ENCODE measurements around the gene RPL9.
"Not testable (repeated sequence)": the region's sequence is repeated elsewhere in the genome, so short reads cannot be mapped to it uniquely, and the experiment has no call there.

Gene RPL9

GRCh38 chr4:39458505-39459300 is at the start of gene RPL9, which contains the start of gene LIAS:
RPL9 (minus strand) TSS chr4:39458922; CDS start chr4:39458439, 483 bp downstream.
LIAS (plus strand) TSS chr4:39459056; CDS start chr4:39459118, 62 bp downstream.
- DNase-seq (ENCODE audit: low spot score), result peak; percentile 98

- no peak for DNase-seq (ENCODE audit: low spot score)
Observed at GRCh38 chr4:39505581-39505980, 46.9 kb upstream of the RPL9 start.

- DNase-seq (ENCODE audit: low spot score), result no peak
Observed at GRCh38 chr4:39504538-39504937, 45.8 kb upstream of the RPL9 start.

- not testable (repeated sequence) for DNase-seq (ENCODE audit: low spot score)
Observed at GRCh38 chr4:39502664-39503035, 43.9 kb upstream of the RPL9 start.

GRCh38 chr4:39502019-39502663 is 43.4 kb upstream of the RPL9 start:
- peak; percentile 79 for DNase-seq (ENCODE audit: low spot score)

- DNase-seq (ENCODE audit: low spot score), result no peak
Observed at GRCh38 chr4:39498727-39499020, 40.0 kb upstream of the RPL9 start.

- no peak for DNase-seq (ENCODE audit: low spot score)
Observed at GRCh38 chr4:39497909-39498726, 39.4 kb upstream of the RPL9 start.

- no peak for DNase-seq (ENCODE audit: low spot score)
Observed at GRCh38 chr4:39495446-39496213, 36.9 kb upstream of the RPL9 start.

- DNase-seq (ENCODE audit: low spot score), result no peak
Observed at GRCh38 chr4:39494354-39494753, 35.6 kb upstream of the RPL9 start.

GRCh38 chr4:39490322-39490721 is 31.6 kb upstream of the RPL9 start:
- DNase-seq (ENCODE audit: low spot score), result no peak

- no peak for DNase-seq (ENCODE audit: low spot score)
Observed at GRCh38 chr4:39486221-39486804, 27.6 kb upstream of the RPL9 start.

- DNase-seq (ENCODE audit: low spot score), result no peak
Observed at GRCh38 chr4:39484582-39485272, 26.0 kb upstream of the RPL9 start.

- DNase-seq (ENCODE audit: low spot score), result no peak
Observed at GRCh38 chr4:39480902-39481695, 22.4 kb upstream of the RPL9 start.

- no peak for DNase-seq (ENCODE audit: low spot score)
Observed at GRCh38 chr4:39480251-39480650, 21.5 kb upstream of the RPL9 start.

- DNase-seq (ENCODE audit: low spot score), result no peak
Observed at GRCh38 chr4:39476187-39476895, 17.6 kb upstream of the RPL9 start.

- no peak for DNase-seq (ENCODE audit: low spot score)
Observed at GRCh38 chr4:39472396-39472795, 13.7 kb upstream of the RPL9 start.

- no peak for DNase-seq (ENCODE audit: low spot score)
Observed at GRCh38 chr4:39470402-39470801, 11.7 kb upstream of the RPL9 start.

- DNase-seq (ENCODE audit: low spot score), result peak; percentile 68
Observed at GRCh38 chr4:39469429-39470077, 10.8 kb upstream of the RPL9 start.

GRCh38 chr4:39467464-39467863 is 8.7 kb upstream of the RPL9 start:
- DNase-seq (ENCODE audit: low spot score), result no peak
